Colonic mucosa (tissue), 4 donors: ENCODE data around the gene SPATA20. TPM values are rescaled to one million over a fixed set of nuclear protein-coding genes. Genes with fewer than 3 reads are reported as not detected.

ENCODE experiments used
- DNase-seq: peaks from one replicate; pipeline ENCODE4 v3.0.0-alpha.2; 2020
- H3K27ac ChIP-seq: fragments of 200-600 bp; one replicate; pipeline ENCODE4 v1.8.0; 2021
- H3K27me3 ChIP-seq: fragments of 200-600 bp; one replicate; pipeline ENCODE4 v1.8.0; 2021
- H3K36me3 ChIP-seq: fragments of 200-600 bp; one replicate; pipeline ENCODE4 v1.8.0; 2021
- H3K4me1 ChIP-seq: fragments of 200-600 bp; one replicate; pipeline ENCODE4 v1.8.0; 2021; ENCODE audit warnings: mild to moderate bottlenecking
- H3K4me3 ChIP-seq: fragments of 200-600 bp; one replicate; pipeline ENCODE4 v1.8.0; 2021
- H3K9ac ChIP-seq, 2 donors: one replicate each; pipeline ENCODE4 v1.7.0; 2013; ENCODE audit warnings: control low read depth in 2 of 2, low read depth in 2 of 2, low read length in 2 of 2
- H3K9me3 ChIP-seq: fragments of 200-600 bp; one replicate; pipeline ENCODE4 v1.8.0; 2021
- CTCF ChIP-seq: fragments of 200-600 bp; IDR thresholded peaks from one replicate; pipeline ENCODE4 v1.8.0; 2022; ENCODE audit warnings: antibody characterized with exemption, mild to moderate bottlenecking
- intact Hi-C: fragments of 100-400 bp; cut with DNase I; formaldehyde crosslinking; loops from one replicate; pipeline ENCODE4 v1.14.1; 2022
- total RNA-seq, 2 donors: library from RNA; stranded (reverse); fragmentation: NEBNext Ultra II Directional in 1 of 2; extraction: Animal tissue kit (Norgen Biotek cat#: 25700) in 1 of 2; gene quantifications; one replicate each; pipeline ENCODE4 v1.2.1, GENCODE V29; 2021
- donor health status: healthy.
- donor health status: DM: no; HTN: no; CAD: no.
- donor health status: DM: no; HTN: no; CAD: no.

Gene SPATA20
- total RNA-seq, 2 donors from 2014 or later: 41.6 to 53.1 TPM

DNA sequence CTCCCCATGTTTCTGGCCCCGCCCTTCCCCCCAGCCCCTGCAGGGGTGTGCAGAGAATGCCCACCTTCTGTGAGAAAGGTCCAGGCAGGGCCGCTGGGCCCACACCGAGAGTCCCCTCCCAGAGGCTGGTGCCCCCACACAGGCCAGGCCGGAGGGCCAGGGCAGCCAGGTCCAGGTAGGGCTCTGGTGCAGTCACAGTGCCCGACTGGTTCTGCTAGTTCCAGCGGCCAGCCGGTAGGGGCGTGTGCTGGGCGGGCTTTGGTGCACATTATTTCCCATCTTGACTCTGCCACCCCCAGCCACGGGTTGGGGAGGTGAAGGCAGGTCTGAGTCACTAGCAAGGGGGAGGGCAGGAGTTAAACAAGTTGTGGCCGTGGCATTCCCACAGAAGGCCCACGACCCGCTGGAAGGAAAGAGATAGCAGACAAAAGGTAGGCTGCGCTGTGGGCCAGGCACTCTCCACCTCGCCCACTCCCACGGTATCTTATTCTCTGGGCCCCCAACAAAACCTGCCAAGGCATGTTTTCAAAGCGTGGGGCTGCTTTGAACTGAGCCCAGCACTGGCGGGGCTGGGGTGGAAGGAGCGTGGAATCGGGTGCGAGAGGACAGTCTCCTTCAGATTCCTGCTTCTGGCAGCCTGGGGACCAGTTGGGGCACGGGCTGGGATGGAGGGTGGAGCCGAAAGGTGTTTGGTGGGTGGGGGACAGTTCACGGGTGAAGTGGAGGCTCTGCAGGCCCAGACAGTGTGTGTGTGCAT, 12.6 kb upstream of the SPATA20 start:
- peaks cover under 1% of the 10 kb centered on the region for H3K4me1 ChIP-seq
- peak overlapping the region; percentile 87 for H3K27ac ChIP-seq
- H3K9me3 ChIP-seq: no peaks in the 10 kb centered on the region
- H3K9ac ChIP-seq: peak overlapping the region; percentile 58 to 91
- peak; percentile 47 for TF ChIP-seq CTCF
- intact Hi-C loops: no loop called here
- no peaks in the 10 kb centered on the region for H3K36me3 ChIP-seq
- H3K4me3 ChIP-seq: peak overlapping the region; percentile 44
- DNase-seq: peak; percentile 87
- peaks cover 7% of the 10 kb centered on the region for H3K27me3 ChIP-seq

GRCh38 chr17:50534979-50535326, 12.0 kb upstream of the SPATA20 start:
- no peak for TF ChIP-seq CTCF
- peak overlapping the region; percentile 9 for H3K4me3 ChIP-seq
- H3K36me3 ChIP-seq: no peaks in the 10 kb centered on the region
- peaks cover 7% of the 10 kb centered on the region for H3K27me3 ChIP-seq
- no peaks in the 10 kb centered on the region for H3K9me3 ChIP-seq
- H3K9ac ChIP-seq: peak overlapping the region; percentile 19 to 91
- H3K4me1 ChIP-seq: peaks cover 6% of the 10 kb centered on the region
- H3K27ac ChIP-seq: peak overlapping the region; percentile 87
- intact Hi-C loops: loop anchor here (5.0 kb wide), 1 partner anchor 53 kb away; no protein-coding TSS in a partner anchor
- no peak for DNase-seq

DNA sequence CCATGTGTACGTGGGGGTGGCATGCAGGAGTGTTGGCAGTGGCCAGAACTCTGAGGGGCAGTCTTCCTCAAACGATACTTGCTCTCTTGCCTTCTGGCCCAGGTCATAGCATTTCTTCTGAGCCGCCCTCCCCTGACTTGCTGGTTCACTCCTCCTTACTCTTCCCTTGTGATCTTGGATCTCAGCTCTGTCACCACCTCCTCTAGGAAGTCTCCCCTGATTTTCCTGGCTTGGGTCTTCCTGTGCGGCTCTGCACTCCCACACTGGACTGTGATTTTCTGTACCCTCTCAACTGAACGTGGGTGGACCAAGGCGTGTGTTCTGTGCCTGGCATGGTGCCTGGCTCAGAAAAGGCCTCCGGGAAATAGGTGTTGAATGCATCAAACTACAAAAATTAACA, 11.6 kb upstream of the SPATA20 start:
- no peak overlapping the region for H3K4me3 ChIP-seq
- intact Hi-C loops: loop anchor here (5.0 kb wide), 1 partner anchor 53 kb away; no protein-coding TSS in a partner anchor
- no peak for DNase-seq
- TF ChIP-seq CTCF: no peak
- H3K36me3 ChIP-seq: no peaks in the 10 kb centered on the region
- peaks cover 7% of the 10 kb centered on the region for H3K27me3 ChIP-seq
- H3K9me3 ChIP-seq: no peaks in the 10 kb centered on the region
- peak overlapping the region in 1 of 2 donors; percentile 91 for H3K9ac ChIP-seq
- H3K27ac ChIP-seq: no peak overlapping the region
- H3K4me1 ChIP-seq: peaks cover 11% of the 10 kb centered on the region

DNA sequence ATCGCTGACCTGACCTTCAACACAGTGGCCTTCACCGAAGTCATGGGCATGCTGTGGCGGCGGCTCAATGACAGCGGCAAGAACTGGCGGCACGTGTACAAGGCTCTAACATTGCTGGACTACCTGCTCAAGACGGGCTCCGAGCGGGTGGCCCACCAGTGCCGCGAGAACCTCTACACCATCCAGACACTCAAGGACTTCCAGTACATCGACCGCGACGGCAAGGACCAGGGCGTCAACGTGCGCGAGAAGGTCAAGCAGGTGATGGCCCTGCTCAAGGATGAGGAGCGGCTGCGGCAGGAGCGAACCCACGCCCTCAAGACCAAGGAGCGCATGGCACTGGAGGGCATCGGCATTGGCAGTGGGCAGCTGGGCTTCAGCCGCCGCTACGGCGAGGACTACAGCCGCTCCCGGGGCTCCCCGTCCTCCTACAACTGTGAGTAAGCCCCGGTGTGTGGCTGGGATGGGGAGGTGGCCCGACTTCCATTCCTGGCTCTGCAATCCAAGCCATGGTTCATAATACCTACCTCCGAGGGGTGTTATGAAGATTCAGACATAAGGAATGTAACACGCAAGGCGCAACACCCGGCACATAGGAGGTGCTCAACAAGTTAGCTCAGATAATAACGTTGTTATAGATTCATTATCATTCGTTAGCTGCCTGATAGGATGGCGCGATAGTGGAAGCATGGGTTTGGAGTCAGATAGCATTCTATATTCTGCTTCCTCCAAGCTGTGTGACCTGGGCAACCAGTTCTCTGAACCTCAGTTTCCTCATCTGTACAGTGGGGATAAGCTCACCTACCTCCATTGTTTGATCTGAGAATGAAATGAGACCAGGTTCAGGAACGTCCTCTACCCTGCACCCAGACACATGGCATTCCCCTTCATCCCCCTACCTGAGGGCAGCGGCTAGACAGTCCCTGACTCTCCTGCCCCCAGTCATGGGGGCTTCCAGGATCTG, 10.0 kb upstream of the SPATA20 start:
- no peak for DNase-seq
- TF ChIP-seq CTCF: no peak
- Histone ChIP-seq H3K9me3 (no peaks in the 10 kb centered on the region), H3K9ac (no peak overlapping the region), H3K27ac (no peak overlapping the region), H3K4me3 (no peak overlapping the region), H3K36me3 (no peaks in the 10 kb centered on the region), H3K27me3 (no peaks in the 10 kb centered on the region), H3K4me1 (peaks cover 23% of the 10 kb centered on the region)
- intact Hi-C loops: loop anchor here (5.0 kb wide), 1 partner anchor 55 kb away; no protein-coding TSS in a partner anchor

DNA sequence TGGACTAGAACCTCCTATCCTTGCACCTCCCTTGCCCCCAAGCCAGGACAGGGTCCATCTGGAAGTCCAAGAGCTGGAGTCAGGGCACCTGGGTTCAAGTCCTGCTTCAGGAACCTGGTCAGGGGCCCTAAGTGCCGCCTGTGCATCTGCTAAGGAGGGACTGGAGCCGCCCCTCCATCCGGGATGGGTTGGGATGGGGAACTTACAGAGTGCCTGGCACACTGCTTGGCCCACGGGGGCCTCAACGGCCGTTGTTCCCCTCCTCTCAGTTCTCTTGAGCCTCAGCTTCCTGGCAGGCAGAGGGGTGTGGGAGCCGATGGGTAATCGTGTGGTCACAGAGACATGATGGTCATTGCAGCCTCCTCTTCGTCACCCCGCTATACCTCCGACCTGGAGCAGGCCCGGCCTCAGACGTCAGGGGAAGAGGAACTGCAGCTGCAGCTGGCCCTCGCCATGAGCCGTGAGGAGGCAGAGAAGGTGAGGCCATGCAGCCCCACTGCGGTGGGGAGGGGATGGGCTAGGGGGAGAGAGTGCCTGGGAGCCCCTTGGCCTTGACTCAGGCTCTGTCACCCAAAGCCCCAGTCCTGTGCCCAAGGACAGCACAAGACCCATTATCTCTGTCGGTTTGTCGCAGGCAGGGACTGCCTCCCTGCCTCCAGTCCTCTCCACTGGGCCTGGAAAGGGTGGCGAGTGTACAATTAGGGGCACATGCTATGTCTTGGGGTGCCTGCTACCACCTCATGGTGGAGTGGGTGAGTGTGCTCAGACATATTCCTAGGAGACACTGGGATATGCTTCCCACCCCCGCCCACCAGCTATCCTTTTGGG, 9.0 kb upstream of the SPATA20 start:
- Histone ChIP-seq H3K27me3 (no peaks in the 10 kb centered on the region), H3K4me3 (no peak overlapping the region), H3K27ac (no peak overlapping the region), H3K9me3 (no peaks in the 10 kb centered on the region), H3K36me3 (no peaks in the 10 kb centered on the region), H3K9ac (peak overlapping the region in 1 of 2 donors; percentile 28), H3K4me1 (peaks cover 23% of the 10 kb centered on the region)
- DNase-seq: no peak
- intact Hi-C loops: loop anchor here (5.0 kb wide), 1 partner anchor 56 kb away; no protein-coding TSS in a partner anchor
- no peak for TF ChIP-seq CTCF
